ENCODE measurements around the gene SUMO2. TPM values are rescaled to one million over a fixed set of nuclear protein-coding genes. Genes with fewer than 3 reads are reported as not detected.
A peak's percentile ranks its signal among the peaks of the same experiment; 100 is the strongest.

SUMO2 gene
- total and polyA plus RNA-seq, 10 of the 15 experiments (the other 5 are each of a cell fraction or from before 2014, with no cell fraction given) = 163 to 803 (median 555) TPM

- TF ChIP-seq BCLAF1 (IDR thresholded peaks at IDR 0.05) (peak; percentile 31; the same call in 1 of the 2 replicates), FOXM1 (IDR thresholded peaks at IDR 0.05; ENCODE audit: low read depth, low read length) (no peak), MYC (IDR thresholded peaks at IDR 0.05; ENCODE audit: insufficient read depth, insufficient read length, insufficient replicate concordance, low read length, severe bottlenecking) (peak; percentile 82), BACH1 (IDR thresholded peaks at IDR 0.05; ENCODE audit: borderline replicate concordance) (peak; percentile 92)
Measured at GRCh38 chr17:75131278-75132017, 51.3 kb downstream of the SUMO2 start, which contains the start of gene NT5C (continued).

DNA sequence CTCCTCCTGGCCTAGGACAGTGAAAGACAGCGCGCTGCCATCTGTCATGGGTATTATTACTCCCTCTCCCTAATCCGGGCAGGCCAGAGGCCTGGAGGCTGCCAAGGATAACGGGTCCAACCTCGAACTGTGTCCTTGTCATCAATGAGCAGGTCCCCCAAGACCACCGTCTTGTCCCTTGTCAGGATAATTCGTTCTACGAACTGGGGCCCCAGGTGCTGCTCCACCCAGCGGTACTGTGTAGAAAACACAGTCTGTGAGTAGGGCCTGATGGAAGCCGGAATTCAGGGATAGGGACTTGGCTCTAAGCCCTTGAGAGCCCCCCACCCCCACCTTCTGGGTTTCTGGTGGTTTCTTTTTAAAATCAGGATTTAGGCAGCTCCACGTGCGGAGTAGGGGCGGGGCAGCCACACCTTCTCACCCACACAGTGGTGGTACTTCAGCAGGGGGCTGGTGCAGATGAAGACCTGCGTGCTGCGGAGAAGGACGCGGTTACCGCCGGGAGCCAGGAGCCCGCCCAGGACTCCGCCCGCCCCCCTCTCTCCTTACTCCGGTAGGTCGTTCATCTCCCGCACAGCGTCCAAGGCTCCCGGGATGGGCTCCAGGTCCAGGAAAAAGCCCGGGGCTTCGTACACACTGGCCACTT, 52.0 kb downstream of the SUMO2 start:
- H3K9ac ChIP-seq (ENCODE audit: control insufficient read depth, insufficient read depth, low read length) = peak overlapping the region; percentile 75
- in situ Hi-C loops (cut with MboI) = no loop called here
- peak; percentile 63 for ATAC-seq
- ChIA-PET POLR2A (interaction anchor here (0.5 to 6.2 kb wide), 7 partner anchors 15 to 138 kb away, joined by 3 to 53 read pairs (median 3); partner anchors contain the start of gene ARMC7), CTCF (interaction anchor here (0.6 to 9.3 kb wide), 25 partner anchors 11 to 169 kb away, joined by 3 to 167 read pairs (median 4); partner anchors contain the start of gene NUP85), SMC1A (ENCODE audit: uncharacterized antibody, unreplicated experiment) (interaction anchor here (0.6 to 6.1 kb wide), 8 partner anchors 15 to 170 kb away, joined by 3 to 77 read pairs (median 4); partner anchors contain the start of gene MRPL58), RAD21 (ENCODE audit: unreplicated experiment) (interaction anchor here (0.5 to 4.7 kb wide), 14 partner anchors 13 to 169 kb away, joined by 3 to 70 read pairs (median 4); no protein-coding TSS in a partner anchor)
- intact Hi-C loops (cut with micrococcal nuclease; ENCODE audit: unreplicated experiment) = loop anchor here (1.0 to 2.0 kb wide), 2 partner anchors 16 to 76 kb away; no protein-coding TSS in a partner anchor
- H3K4me2 ChIP-seq (ENCODE audit: control insufficient read depth, insufficient read depth) = peak overlapping the region; percentile 94
- WGBS (ENCODE audit: insufficient coverage, insufficient replicate concordance, low lambda C conversion rate, missing lambda C conversion rate) = 25% methylated on average over 25 of the region's 29 CpGs
- H4K20me1 ChIP-seq (ENCODE audit: control insufficient read depth, insufficient read depth) = no peaks in the 10 kb centered on the region
- H3K27me3 ChIP-seq (replicated peaks in 1 of 2; ENCODE audit: control insufficient read depth in 2 of 2, insufficient read depth in 2 of 2, low read length in 1 of 2) = no peaks in the 10 kb centered on the region
- TSS peak; percentile 73 for BruUV-seq (replicated peaks)
- H3K79me2 ChIP-seq (ENCODE audit: control insufficient read depth, insufficient read depth, low read length) = peaks cover 21% of the 10 kb centered on the region
- peaks cover 19% of the 10 kb centered on the region for H3K4me1 ChIP-seq (ENCODE audit: control insufficient read depth, insufficient read depth, low read length)
- FAIRE-seq = peak; percentile 59
- H3K4me3 ChIP-seq = peak overlapping the region; percentile 74
- no peak for DNase-seq (ENCODE audit: low read depth, low spot score)
- no peaks in the 10 kb centered on the region for H3K9me3 ChIP-seq (replicated peaks; ENCODE audit: control insufficient read depth, insufficient read depth, low read length)
- peak overlapping the region; percentile 30; the same call in 1 of the 2 replicates for H2AFZ ChIP-seq (ENCODE audit: control insufficient read depth, low read depth, low read length)
- H3K36me3 ChIP-seq (ENCODE audit: control insufficient read depth in 2 of 2, insufficient read depth in 2 of 2, low read length in 1 of 2) = peaks cover 3 to 4% of the 10 kb centered on the region in 2 experiments; a peak in 3 of 4 replicates
- peak overlapping the region; percentile 82 for H3K27ac ChIP-seq (ENCODE audit: control insufficient read depth, insufficient read depth)
- TF ChIP-seq RAD51 (IDR thresholded peaks at IDR 0.05) (no peak), BRCA1 (IDR thresholded peaks at IDR 0.05; ENCODE audit: low read depth, low read length) (no peak), ZNF384 (IDR thresholded peaks at IDR 0.05; ENCODE audit: borderline replicate concordance, low read depth, low read length) (no peak), TCF3 (IDR thresholded peaks at IDR 0.05; ENCODE audit: borderline replicate concordance, insufficient read depth, low read depth, low read length) (no peak), ZNF274 (IDR thresholded peaks at IDR 0.05; ENCODE audit: insufficient read depth, insufficient read length) (no peak), IKZF1 (conservative IDR thresholded peaks at IDR 0.05) (no peak), WRNIP1 (IDR thresholded peaks at IDR 0.05; ENCODE audit: borderline replicate concordance, low read depth, low read length) (no peak), ZBTB11 (CRISPR knock-in tag; IDR thresholded peaks at IDR 0.05) (no peak), CREB1 (IDR thresholded peaks at IDR 0.05; ENCODE audit: low read depth) (0 out of 2 replicates have a peak, but pooled peaks have one; percentile 9)
